Stimulated activated CD8-positive, alpha-beta memory T cell treated with anti-CD3 and anti-CD28 coated beads, Interleukin-7, amount 100 ng/mL, for 48 hours (primary cell): Measurements from ENCODE around the gene DMPK.
"Not testable (repeated sequence)": the region's sequence is repeated elsewhere in the genome, so short reads cannot be mapped to it uniquely, and the experiment has no call there.

Source experiments
- DNase-seq, 2 donors: peaks; one replicate each; pipeline ENCODE4 v3.0.0-alpha.2; 2020; ENCODE audit warnings: low read depth in 1 of 2; ENCODE audit errors: extremely low read depth in 1 of 2

DMPK gene

DNA sequence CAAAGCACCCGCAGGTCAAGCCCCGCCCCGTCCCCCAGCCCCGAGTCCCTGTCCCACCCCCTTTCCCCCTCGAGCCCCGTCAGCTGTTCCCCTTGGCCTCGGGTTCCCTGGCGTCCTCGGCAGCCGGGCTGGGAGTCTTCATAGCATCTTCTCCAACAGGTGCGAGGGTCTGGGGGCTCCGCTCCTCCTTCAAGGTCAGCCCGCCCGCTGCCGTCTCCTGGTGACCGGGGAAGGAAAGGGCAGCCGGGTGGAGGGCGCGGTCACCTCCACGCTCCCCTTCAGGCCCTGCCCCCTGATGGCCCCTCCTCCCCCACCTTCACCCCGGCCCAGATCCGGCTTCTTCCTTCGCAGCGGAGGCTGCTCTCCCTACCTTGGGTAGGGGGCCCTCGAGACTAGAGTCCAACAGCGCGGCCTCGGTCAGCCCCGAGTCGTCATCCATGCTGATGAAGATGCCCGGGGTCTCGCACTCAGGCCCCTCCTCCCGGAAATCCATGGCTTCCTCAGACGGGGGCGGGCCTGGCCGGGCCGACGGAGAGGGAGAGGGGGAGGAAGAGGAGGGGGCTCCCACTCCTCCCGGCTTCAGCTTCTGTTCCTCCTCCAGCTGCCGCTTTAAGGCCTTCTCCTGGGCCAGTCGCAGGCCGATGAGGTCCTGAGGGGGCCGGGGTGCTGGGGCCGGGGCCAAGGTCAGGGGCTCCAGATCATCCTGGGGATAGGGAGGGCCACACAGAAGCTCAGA, 33.4 kb upstream of the DMPK start:
- no peak for DNase-seq

DNA sequence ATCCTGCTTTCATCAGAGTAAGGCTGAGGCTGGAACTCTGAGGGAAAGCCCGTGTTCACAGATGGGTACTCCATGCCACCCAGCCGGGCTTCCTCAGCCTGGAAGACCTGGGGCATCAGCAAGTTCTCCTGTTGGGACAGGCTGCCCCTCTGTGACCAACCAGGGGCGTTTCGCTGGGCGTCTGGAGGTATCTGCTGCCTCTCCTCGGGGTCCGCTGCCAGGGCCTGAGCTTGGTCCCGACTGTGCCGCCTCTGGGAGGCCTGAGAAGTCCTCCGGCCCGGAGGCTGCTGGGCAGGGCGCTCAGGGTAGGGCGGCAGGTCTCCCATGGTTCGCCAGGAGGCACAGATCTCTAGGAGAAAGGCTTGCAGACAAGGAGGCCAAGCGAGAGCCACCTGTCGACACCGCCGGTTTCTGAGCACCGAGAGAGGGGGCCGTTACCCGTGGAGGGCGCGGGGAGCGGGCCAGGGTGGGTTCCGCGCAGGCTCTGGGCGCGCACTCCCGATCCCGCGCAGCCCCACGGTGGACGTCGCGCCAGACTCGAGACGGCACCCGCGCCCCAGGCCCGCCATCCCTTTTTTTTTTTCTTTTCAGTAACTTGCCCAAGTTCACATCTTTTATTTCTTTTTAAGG, 32.7 kb upstream of the DMPK start, which contains the start of gene RSPH6A:
RSPH6A (minus strand) TSS at position 458 of the 630 bp plus-strand sequence; CDS start at position 326, 132 bp downstream.
- DNase-seq = no peak

DNA sequence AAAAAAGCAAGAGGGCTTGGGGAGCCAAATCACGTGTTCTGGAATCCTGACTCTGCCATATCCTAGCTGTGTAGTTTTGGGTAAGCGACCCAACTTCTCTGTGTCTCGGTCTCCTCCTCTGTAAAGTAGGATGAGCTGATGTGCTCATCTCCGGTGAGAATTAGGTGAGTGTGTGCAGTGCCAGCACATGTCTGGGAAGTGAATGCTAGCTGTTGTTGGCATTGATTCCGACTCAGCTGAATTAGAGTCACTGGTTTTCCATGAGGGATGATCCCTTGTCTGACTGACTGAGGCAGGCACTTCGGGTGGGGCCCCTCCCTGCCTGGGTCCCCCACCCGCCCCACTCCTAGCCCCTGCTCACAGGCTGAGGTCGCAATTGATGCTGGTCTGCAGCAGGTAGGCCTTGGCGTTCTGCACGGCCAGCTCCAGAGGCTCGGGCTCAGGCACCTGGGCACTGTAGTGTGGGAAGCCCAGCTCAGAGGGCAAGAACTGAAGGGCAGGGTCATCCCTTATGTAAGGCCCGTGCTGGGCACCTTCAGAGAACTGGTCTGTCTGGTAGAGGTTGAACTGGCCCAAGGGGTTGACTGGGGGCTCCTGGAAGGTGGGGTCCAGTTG, 32.0 kb upstream of the DMPK start:
- no peak for DNase-seq

DNA sequence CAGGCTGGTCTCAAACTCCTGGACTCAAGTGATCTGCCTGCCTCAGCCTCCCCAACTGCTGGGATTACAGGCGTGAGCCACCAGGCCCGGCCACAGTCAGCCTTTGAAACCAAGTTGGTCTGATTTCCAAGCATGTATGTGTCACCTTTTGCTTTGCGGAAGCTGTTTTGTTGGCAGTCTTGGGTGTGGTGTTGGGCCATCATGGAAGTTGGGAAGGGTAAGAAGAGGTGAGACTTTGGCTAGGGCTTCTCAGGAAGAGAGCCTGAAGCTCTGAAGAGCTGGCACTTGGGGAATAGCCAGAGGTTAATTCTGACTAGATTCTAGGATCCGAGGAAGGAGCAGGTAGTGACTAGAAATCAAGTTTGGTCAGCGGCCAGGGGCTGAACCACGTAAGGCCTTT, 30.0 kb upstream of the DMPK start:
- no peak for DNase-seq

GRCh38 chr19:45809643-45810159, 27.4 kb upstream of the DMPK start:
- DNase-seq = no peak

GRCh38 chr19:45805719-45806118, 23.4 kb upstream of the DMPK start:
- DNase-seq = no peak

DNA sequence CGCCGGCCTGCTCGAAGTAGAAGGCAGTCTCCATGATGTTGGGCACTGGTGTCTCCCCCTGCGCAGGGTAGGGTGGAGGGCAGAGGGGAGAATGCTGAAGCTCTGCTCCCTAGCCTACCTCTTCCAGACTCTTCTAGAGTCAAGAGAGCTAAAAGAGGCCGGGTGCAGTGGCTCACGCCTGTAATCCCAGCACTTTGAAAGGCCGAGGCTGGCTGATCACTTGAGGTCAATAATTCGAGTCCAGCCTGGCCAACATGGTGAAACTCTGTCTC, 22.6 kb upstream of the DMPK start:
- no peak for DNase-seq

DNA sequence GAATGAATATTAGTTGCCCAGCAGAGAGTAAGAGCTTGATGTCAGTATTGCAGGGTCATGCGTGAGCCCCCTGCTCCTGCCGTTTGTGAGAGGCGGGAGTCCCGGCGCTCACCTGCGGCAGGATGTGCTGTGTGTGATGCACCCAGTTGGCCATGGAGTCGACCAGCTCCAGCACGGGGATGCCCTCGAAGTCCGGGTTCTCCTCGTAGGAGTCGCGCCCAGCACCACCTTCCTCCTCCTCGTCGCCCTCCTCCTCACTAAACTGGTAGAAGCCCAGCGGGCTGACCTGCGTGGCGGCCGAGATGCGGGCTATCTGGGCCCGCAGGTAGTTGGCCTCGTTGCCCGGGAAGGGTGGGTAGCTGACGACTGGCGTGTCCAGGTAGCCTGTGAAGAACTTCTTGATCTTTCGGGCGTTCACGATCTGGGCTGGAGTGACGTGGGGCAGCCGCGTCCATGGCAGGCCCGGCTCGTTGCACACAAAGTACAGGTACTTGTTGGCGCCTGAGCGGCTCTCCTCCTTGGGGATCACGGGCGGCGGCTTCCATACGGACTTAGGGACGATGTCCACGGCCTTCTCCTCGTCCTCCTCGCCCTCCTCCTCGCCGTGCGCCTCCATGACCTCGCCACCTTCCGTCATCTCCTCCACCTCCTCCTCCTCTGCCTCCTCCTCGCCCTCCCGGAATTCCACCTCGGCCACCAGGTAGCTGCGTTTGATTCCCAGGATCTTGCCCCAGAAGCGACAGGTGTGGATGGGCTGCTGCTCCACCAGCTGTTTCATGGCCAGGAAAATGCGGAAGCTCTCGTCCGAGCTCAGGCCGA, 22.1 kb upstream of the DMPK start:
- DNase-seq = no peak

- DNase-seq = no peak
These were observed 19.4 kb upstream of the DMPK start for GRCh38 chr19:45801603-45802175.

- DNase-seq = no peak
These were observed 17.8 kb upstream of the DMPK start for GRCh38 chr19:45800070-45800553.

DNA sequence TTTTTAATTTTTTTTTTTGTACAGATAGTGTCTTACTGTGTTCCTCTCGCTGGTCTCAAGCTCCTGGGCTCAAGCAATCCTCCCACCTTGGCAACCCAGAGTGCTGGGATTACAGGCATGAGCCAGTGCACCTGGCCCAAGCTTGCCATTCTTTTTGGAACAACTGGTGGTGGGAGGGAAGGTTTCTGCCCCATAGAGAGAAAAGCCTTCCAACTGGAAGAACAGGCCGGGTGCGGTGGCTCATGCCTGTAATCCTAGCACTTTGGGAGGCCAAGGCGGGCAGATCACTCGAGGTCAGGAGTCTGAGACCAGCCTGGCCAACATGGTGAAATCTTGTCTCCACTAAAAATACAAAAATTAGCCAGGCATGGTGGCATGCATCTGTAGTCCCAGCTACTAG, 17.3 kb upstream of the DMPK start:
- not testable (repeated sequence) for DNase-seq

DNA sequence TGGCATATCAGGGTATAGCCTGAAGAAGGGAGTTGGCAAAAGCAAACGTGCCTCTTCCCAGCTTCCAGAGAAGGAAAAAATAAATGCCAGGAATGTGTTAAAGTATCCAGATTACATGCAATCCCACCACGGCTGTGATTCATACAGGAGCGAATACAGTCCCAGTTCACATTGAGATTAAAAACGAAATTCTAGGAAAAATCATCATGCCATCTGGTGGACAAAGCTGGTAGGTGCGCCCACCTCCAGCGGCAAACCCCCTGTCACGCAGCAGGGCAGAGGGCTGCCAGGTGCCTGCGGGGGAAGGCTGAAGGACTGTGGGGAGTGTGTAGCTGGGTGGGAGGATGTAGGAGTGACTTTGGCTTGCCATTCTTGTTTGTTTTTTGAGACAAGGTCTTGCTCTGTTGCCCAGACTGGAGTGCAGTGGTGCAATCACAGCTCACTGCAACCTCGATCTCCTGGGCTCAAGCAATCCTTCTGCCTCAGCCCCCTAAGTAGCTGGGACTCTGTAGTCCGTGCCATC, 16.8 kb upstream of the DMPK start:
- no peak for DNase-seq

DNA sequence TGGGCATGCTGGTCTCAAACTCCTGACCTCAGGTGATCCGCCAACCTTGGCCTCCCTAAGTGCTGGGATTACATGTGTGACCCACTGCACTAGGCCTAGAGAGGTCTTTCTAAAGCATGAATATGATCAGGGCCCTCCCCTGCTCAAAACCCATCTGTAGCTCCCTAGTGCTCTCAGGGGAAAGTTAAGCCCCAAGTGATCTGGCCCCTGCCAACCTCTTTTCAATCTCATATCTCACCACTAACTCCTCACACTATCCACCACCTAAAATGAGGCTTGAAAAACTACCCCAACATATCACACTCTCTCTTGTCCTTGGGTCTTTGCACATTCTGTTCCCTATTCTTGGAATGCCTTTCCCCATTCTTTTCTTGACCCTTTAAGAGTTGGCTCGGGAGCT, 12.3 kb upstream of the DMPK start:
- no peak for DNase-seq

- DNase-seq = no peak
These were observed 11.6 kb upstream of the DMPK start for GRCh38 chr19:45793876-45794275.

- DNase-seq = no peak
These were observed 10.9 kb upstream of the DMPK start for GRCh38 chr19:45793178-45793564.

DNA sequence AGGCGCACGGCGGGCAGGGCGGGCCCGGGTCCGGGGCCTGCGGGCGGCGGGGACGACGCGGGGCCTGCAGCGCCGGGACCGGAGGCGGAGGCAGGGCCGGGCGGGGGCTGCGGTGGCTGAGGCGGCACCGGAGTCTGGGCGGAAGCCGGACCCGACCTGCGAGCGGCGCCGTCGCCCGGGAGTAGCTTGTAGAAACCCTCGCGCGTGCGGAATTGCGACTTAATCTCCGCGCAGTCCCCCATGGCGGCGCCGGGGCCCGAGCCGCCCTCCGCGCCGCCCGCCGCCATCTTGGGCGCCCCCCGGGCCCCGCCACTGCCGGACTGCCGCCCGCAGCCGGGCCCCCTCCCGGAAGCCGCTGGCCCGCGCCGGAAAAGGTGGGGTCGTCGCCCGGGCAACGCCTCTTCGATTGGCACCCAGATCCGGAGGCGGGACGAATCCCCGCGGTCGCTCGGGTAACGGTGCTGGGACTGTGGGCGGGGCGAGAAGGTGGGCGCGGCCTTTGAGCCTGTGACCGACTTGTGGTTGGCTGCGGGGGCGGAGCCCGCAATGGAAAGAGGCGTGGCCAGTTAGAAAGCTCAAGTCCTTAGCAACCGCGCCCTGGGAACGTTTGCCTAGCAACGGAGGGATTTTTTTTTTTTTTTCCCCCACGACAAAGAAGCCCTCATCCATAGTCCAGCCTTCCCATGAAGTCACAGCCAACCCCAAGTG, 10.3 kb upstream of the DMPK start, which contains the start of gene DMWD:
DMWD (minus strand) TSS at position 376 of the 708 bp plus-strand sequence; CDS start at position 287, 89 bp downstream.
- peak; percentile 99 for DNase-seq

DNA sequence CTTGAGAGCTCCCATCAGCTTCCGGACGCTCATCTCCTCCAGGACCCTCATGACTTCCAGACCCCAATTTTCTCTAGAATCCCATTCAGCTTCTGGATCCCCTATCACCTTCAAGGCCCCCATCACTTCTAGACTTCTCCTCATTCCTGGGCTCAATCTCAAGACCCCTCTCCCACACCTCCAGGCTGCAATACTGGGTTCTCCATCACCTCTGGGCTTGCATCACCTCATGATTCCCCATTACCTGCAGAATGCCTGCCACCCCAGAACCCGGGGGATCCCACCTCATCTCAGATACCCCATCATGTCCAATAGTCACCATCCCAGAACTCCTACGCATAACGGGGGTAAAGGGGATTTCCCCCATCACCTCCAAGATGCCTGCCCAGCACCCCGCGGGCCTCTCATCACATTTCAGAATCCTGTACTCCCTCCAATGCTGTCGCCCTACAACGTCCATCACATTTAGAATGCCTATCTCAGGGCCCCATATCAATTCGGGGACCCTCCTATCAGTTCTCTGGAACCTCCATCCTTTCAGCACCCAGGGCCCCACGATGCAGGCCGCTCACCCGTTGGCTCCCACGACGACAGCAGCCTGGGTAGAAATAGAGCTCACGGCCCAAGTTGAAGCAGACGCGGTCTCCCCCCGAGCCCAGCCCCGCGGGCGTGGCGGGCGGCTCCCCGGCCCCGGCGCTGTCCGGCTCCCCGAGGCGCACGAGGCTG, 9.6 kb upstream of the DMPK start:
- no peak for DNase-seq

DNA sequence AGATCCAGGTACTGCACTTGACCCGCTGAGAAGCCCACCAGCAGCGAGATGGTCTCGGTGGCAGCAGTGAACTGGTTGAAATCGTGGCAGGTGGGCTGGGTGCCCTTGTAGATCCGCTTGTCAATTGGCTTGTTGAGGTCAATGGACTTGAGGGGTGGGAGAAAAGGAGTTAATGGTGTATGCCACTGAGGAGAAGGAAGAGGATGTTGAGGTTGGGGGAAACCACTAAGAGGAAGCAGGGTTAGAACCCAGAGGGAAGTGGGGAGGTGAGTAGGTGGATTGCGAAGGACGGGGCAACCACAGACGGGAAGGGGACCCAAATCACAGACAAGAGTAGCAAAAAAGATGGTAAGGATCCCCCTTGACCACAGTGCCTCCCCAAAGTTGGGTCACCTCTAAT, 8.7 kb upstream of the DMPK start:
- DNase-seq = no peak
